ENCODE data around the gene MIA2. TPM values are rescaled to one million over a fixed set of nuclear protein-coding genes. Genes with fewer than 3 reads are reported as not detected.

The MIA2 gene
- total RNA-seq, 1 donor, result 32.0 TPM

- Histone ChIP-seq H3K9me3 (ENCODE audit: low read depth, low read length) (no peaks in the 10 kb centered on the region), H3K27me3 (ENCODE audit: insufficient read depth, low read length) (no peaks in the 10 kb centered on the region), H3K4me1 (ENCODE audit: insufficient read depth, low read length) (peaks cover 29% of the 10 kb centered on the region), H3K4me3 (ENCODE audit: low read length) (no peak overlapping the region)
Measured at GRCh38 chr14:39434401-39434800, 200.7 kb downstream of the MIA2 start.

- H3K27me3 ChIP-seq (ENCODE audit: insufficient read depth, low read length), result no peaks in the 10 kb centered on the region
- peaks cover 21% of the 10 kb centered on the region for H3K4me1 ChIP-seq (ENCODE audit: insufficient read depth, low read length)
- no peaks in the 10 kb centered on the region for H3K9me3 ChIP-seq (ENCODE audit: low read depth, low read length)
- H3K4me3 ChIP-seq (ENCODE audit: low read length), result no peak overlapping the region
Measured at GRCh38 chr14:39435241-39435640, 201.5 kb downstream of the MIA2 start.

Other genes starting within 250 kb of the MIA2 start
- gene SEC23A, start 130.7 kb upstream of the MIA2 start, total RNA-seq, result 110 TPM
- 20.4 TPM for gene GEMIN2, start 119.6 kb upstream of the MIA2 start, total RNA-seq
- 8.7 TPM for gene TRAPPC6B, start 63.6 kb upstream of the MIA2 start, total RNA-seq
- gene PNN, start 58.7 kb upstream of the MIA2 start, total RNA-seq, result 58.0 TPM
- gene FBXO33, start 198.5 kb downstream of the MIA2 start, total RNA-seq, result 114 TPM

Measured in mononuclear cell (primary cell).